GM19328 (cell line): ENCODE measurements around the gene TIMM8A.
"Not testable (repeated sequence)": the region's sequence is repeated elsewhere in the genome, so short reads cannot be mapped to it uniquely, and the experiment has no call there.

Experiments
- ATAC-seq: cut with Tn5 transposase; IDR thresholded peaks from one replicate; pipeline ENCODE4 v1.9.1; 2021; ENCODE audit warnings: mild to moderate bottlenecking, moderate library complexity; ENCODE audit not compliant: unreplicated experiment

Gene TIMM8A

GRCh38 chrX:101360390-101360789 lies 11.8 kb upstream of the TIMM8A start:
- no peak for ATAC-seq

DNA sequence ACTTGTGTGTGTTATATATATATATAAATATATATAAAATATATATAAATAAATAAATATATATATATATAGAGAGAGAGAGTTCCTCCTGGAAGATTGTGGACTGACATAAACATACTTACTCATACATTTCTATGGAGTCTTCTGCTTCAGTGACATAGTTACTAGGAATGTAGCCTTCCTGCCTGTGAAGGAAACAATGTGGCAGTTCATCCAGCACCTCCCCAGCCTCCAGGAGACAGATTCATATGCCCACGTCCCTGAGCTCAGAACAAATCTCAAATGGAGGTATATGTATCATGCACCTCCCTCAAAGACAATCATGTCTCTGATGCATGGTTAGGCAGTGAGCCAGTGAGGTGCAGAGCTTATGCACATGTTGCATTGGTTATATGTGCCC lies 11.4 kb upstream of the TIMM8A start:
- ATAC-seq: no peak

- ATAC-seq: no peak
Measured at GRCh38 chrX:101357166-101357795, 8.7 kb upstream of the TIMM8A start.

- no peak for ATAC-seq
Measured at GRCh38 chrX:101349193-101349562, 636 bp upstream of the TIMM8A start.

- peak; percentile 5 for ATAC-seq
Measured at GRCh38 chrX:101347859-101348451, 587 bp downstream of the TIMM8A start.

DNA sequence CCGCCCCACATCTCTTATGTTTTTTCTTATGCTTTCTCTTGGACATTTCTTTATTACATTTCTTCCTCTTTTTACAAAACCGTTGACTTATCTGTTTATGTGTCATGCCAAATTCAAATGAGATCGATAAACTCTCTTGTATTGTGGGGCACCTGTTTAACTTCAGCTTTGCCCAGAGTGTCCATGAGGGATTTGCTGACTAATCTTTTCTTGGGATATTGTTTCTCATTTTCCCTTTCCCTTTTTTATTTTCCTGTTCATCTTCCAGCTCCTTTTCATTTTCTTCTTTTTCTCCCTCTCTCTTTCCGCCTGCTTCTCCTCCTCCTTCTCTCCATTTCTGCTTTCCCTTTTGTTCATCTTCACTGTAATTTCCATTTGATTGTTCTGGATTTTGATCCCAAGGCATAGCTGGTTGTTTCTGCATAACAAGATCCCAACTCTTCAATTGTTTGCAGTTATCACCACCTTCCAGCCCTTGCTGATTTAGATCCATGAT lies 10.7 kb downstream of the TIMM8A start:
- ATAC-seq: no peak

GRCh38 chrX:101334310-101334709 lies 14.2 kb downstream of the TIMM8A start:
- ATAC-seq: not testable (repeated sequence)

GRCh38 chrX:101326600-101326999 lies 21.9 kb downstream of the TIMM8A start:
- ATAC-seq: not testable (repeated sequence)

- ATAC-seq: no peak
Measured at GRCh38 chrX:101303790-101304189, 44.8 kb downstream of the TIMM8A start.
